Loucy (cell line): ENCODE results near the gene SSPN.

Source experiments
- H2AFZ ChIP-seq: fragments of 200-600 bp; sonication (generic); 2 replicates; pipeline ENCODE4 v1.6.0; 2016; ENCODE audit warnings: antibody characterized with exemption, mild to moderate bottlenecking, low read length, moderate library complexity
- H3F3A ChIP-seq: fragments of 200-600 bp; 2 replicates; pipeline ENCODE4 v1.6.0; 2016; ENCODE audit warnings: antibody characterized with exemption, low read depth, mild to moderate bottlenecking
- H3K27me3 ChIP-seq: fragments of 200-600 bp; sonication (generic); 2 replicates; pipeline ENCODE4 v1.6.1; 2014; ENCODE audit warnings: low read length, mild to moderate bottlenecking; ENCODE audit not compliant: insufficient read depth, poor library complexity, severe bottlenecking
- H3K36me3 ChIP-seq: fragments of 200-600 bp; sonication (generic); 2 replicates; pipeline ENCODE4 v1.6.1; 2016; ENCODE audit warnings: low read length; ENCODE audit not compliant: insufficient read depth
- H3K4me1 ChIP-seq: fragments of 200-600 bp; sonication (generic); 2 replicates; pipeline ENCODE4 v1.5.1; 2014; ENCODE audit warnings: low read length, mild to moderate bottlenecking; ENCODE audit not compliant: insufficient read depth, poor library complexity, severe bottlenecking
- H3K4me2 ChIP-seq: fragments of 200-600 bp; sonication (generic); 2 replicates; pipeline ENCODE4 v1.6.0; 2014; ENCODE audit warnings: antibody characterized with exemption, low read length, low read depth, mild to moderate bottlenecking; ENCODE audit not compliant: poor library complexity, severe bottlenecking
- H3K4me3 ChIP-seq: fragments of 200-600 bp; sonication (generic); 2 replicates; pipeline ENCODE4 v1.5.1; 2014; ENCODE audit warnings: low read length, mild to moderate bottlenecking, mixed read lengths; ENCODE audit not compliant: poor library complexity, severe bottlenecking
- H3K79me2 ChIP-seq: fragments of 200-600 bp; sonication (generic); 2 replicates; pipeline ENCODE4 v1.6.1; 2014; ENCODE audit warnings: low read length; ENCODE audit not compliant: insufficient read depth
- H3K9ac ChIP-seq: fragments of 200-600 bp; sonication (generic); 2 replicates; pipeline ENCODE4 v1.6.0; 2014; ENCODE audit warnings: mild to moderate bottlenecking, low read depth, low read length, moderate library complexity; ENCODE audit not compliant: poor library complexity, severe bottlenecking
- H3K9me2 ChIP-seq: fragments of 200-600 bp; sonication (generic); replicated peaks from 2 replicates; pipeline ENCODE4 v1.6.1; 2016; ENCODE audit warnings: low read depth, low read length, mixed read lengths
- H3K9me3 ChIP-seq: fragments of 200-600 bp; sonication (generic); 2 replicates; pipeline ENCODE4 v1.6.1; 2014; ENCODE audit warnings: mild to moderate bottlenecking, antibody characterized with exemption, low read length, low read depth; ENCODE audit not compliant: insufficient read depth
- H4K20me1 ChIP-seq: fragments of 200-600 bp; sonication (generic); 2 replicates; pipeline ENCODE4 v1.6.0; 2014; ENCODE audit warnings: antibody characterized with exemption, low read length, mild to moderate bottlenecking; ENCODE audit not compliant: insufficient read depth, poor library complexity, severe bottlenecking
- CTCF ChIP-seq: fragments of 200-600 bp; sonication (generic); conservative IDR thresholded peaks from 2 replicates; pipeline ENCODE4 v1.5.1; 2014; ENCODE audit warnings: mild to moderate bottlenecking, antibody characterized with exemption, low read length
- EZH2phosphoT487 ChIP-seq: fragments of 200-600 bp; IDR thresholded peaks from 2 replicates; pipeline ENCODE4 v1.6.1; 2018; ENCODE audit warnings: antibody characterized with exemption, mild to moderate bottlenecking, moderate library complexity, borderline replicate concordance

SSPN gene

GRCh38 chr12:26293612-26294011, 98.2 kb downstream of the SSPN start:
- Histone ChIP-seq H4K20me1 (no peaks in the 10 kb centered on the region), H3K9ac (no peak overlapping the region), H3K27me3 (no peaks in the 10 kb centered on the region)

GRCh38 chr12:26295001-26295400, 99.6 kb downstream of the SSPN start:
- Histone ChIP-seq H3K4me3 (no peak overlapping the region), H3K9me3 (no peaks in the 10 kb centered on the region), H3K4me1 (peaks cover 5% of the 10 kb centered on the region), H3K9ac (no peak overlapping the region), H4K20me1 (no peaks in the 10 kb centered on the region), H3K79me2 (no peaks in the 10 kb centered on the region), H3K36me3 (no peaks in the 10 kb centered on the region), H3K4me2 (no peak overlapping the region), H3K27me3 (no peaks in the 10 kb centered on the region), H3F3A (no peaks in the 10 kb centered on the region), H2AFZ (no peak overlapping the region), H3K9me2 (no peaks in the 10 kb centered on the region)
- no peak for TF ChIP-seq CTCF
- no peak for TF ChIP-seq EZH2phosphoT487

More at GRCh38 chr12:26293612-26294011, 98.2 kb downstream of the SSPN start:
- no peak overlapping the region for H3K4me3 ChIP-seq
- H3K36me3 ChIP-seq, result no peaks in the 10 kb centered on the region
- no peak overlapping the region for H2AFZ ChIP-seq
- H3K4me1 ChIP-seq, result peaks cover under 1% of the 10 kb centered on the region
- no peaks in the 10 kb centered on the region for H3K9me2 ChIP-seq
- no peaks in the 10 kb centered on the region for H3K9me3 ChIP-seq
- no peaks in the 10 kb centered on the region for H3F3A ChIP-seq
- H3K4me2 ChIP-seq, result no peak overlapping the region
- TF ChIP-seq CTCF (no peak), EZH2phosphoT487 (no peak)
- H3K79me2 ChIP-seq, result no peaks in the 10 kb centered on the region

GRCh38 chr12:26297396-26298070, 102.2 kb downstream of the SSPN start:
- H3K9ac ChIP-seq, result no peak overlapping the region
- H3K79me2 ChIP-seq, result no peaks in the 10 kb centered on the region
- H3K36me3 ChIP-seq, result no peaks in the 10 kb centered on the region
- H3K4me1 ChIP-seq, result peaks cover 5% of the 10 kb centered on the region
- H3K4me3 ChIP-seq, result no peak overlapping the region
- H3K4me2 ChIP-seq, result no peak overlapping the region
- no peaks in the 10 kb centered on the region for H3K9me2 ChIP-seq
- no peaks in the 10 kb centered on the region for H3K9me3 ChIP-seq
- H3K27me3 ChIP-seq, result no peaks in the 10 kb centered on the region
- no peaks in the 10 kb centered on the region for H4K20me1 ChIP-seq
- H2AFZ ChIP-seq, result no peak overlapping the region
- TF ChIP-seq CTCF, result no peak
- TF ChIP-seq EZH2phosphoT487, result no peak
- no peaks in the 10 kb centered on the region for H3F3A ChIP-seq
